ENCODE results near the gene CHRNA9. TPM values are rescaled to one million over a fixed set of nuclear protein-coding genes. Genes with fewer than 3 reads are reported as not detected.
A peak's percentile ranks its signal among the peaks of the same experiment; 100 is the strongest.
"Not testable (repeated sequence)": the region's sequence is repeated elsewhere in the genome, so short reads cannot be mapped to it uniquely, and the experiment has no call there.

The CHRNA9 gene
- total and polyA plus RNA-seq, 9 donors = 0.13 TPM; not detected in 8

GRCh38 chr4:40389986-40390385, 54.9 kb downstream of the CHRNA9 start:
- intact Hi-C loops (cut with DNase I) = no loop called here
- 79 to 81% (median 80%) methylated on average over 4 of the region's 4 CpGs for WGBS, 3 donors
- no peaks in the 10 kb centered on the region for H3K27me3 ChIP-seq

GRCh38 chr4:40392241-40392640, 57.1 kb downstream of the CHRNA9 start:
- H3K27me3 ChIP-seq; H3K4me1 ChIP-seq (ENCODE audit: insufficient read depth); H3K4me3 ChIP-seq; H3K27ac ChIP-seq; H3K9me3 ChIP-seq; DNase-seq; H3K36me3 ChIP-seq; intact Hi-C loops (cut with DNase I): not testable (repeated sequence)
- WGBS, 3 donors = 89 to 94% (median 89%) methylated on average over 9 of the region's 9 CpGs

More at GRCh38 chr4:40389986-40390385, 54.9 kb downstream of the CHRNA9 start:
- no peak for DNase-seq
- Histone ChIP-seq H3K36me3 (no peaks in the 10 kb centered on the region), H3K9me3 (no peaks in the 10 kb centered on the region), H3K4me1 (ENCODE audit: insufficient read depth) (no peaks in the 10 kb centered on the region), H3K4me3 (no peak overlapping the region), H3K27ac (no peak overlapping the region)
- TF ChIP-seq EP300 (IDR thresholded peaks at IDR 0.05) (no peak), POLR2A (IDR thresholded peaks at IDR 0.05) (no peak), CTCF (IDR thresholded peaks at IDR 0.05) (no peak)

- WGBS, 3 donors = 57 to 69% (median 69%) methylated on average over 6 of the region's 6 CpGs
- no peak for DNase-seq
These were observed 59.1 kb downstream of the CHRNA9 start for GRCh38 chr4:40394236-40394635.

GRCh38 chr4:40395166-40395900, 60.2 kb downstream of the CHRNA9 start:
- Histone ChIP-seq H3K36me3 (no peaks in the 10 kb centered on the region), H3K27me3 (no peaks in the 10 kb centered on the region), H3K9me3 (no peaks in the 10 kb centered on the region), H3K27ac (no peak overlapping the region), H3K4me1 (ENCODE audit: insufficient read depth) (peaks cover 2% of the 10 kb centered on the region), H3K4me3 (no peak overlapping the region)
- TF ChIP-seq POLR2A (IDR thresholded peaks at IDR 0.05) = no peak
- no peak for TF ChIP-seq CTCF (IDR thresholded peaks at IDR 0.05)
- TF ChIP-seq EP300 (IDR thresholded peaks at IDR 0.05) = no peak
- 28 to 49% (median 37%) methylated on average over 4 of the region's 4 CpGs for WGBS, 3 donors
- intact Hi-C loops (cut with DNase I) = no loop called here
- peak in 1 of 5 donors; percentile 21 for DNase-seq

More at GRCh38 chr4:40394236-40394635, 59.1 kb downstream of the CHRNA9 start:
- no peak overlapping the region for H3K4me3 ChIP-seq
- no peaks in the 10 kb centered on the region for H3K27me3 ChIP-seq
- intact Hi-C loops (cut with DNase I) = no loop called here
- H3K36me3 ChIP-seq = no peaks in the 10 kb centered on the region
- TF ChIP-seq CTCF (IDR thresholded peaks at IDR 0.05) = no peak
- no peak for TF ChIP-seq EP300 (IDR thresholded peaks at IDR 0.05)
- TF ChIP-seq POLR2A (IDR thresholded peaks at IDR 0.05) = no peak
- H3K9me3 ChIP-seq = no peaks in the 10 kb centered on the region
- H3K27ac ChIP-seq = no peak overlapping the region
- peaks cover 2% of the 10 kb centered on the region for H3K4me1 ChIP-seq (ENCODE audit: insufficient read depth)

All from ovary (tissue), 9 donors.